Body of pancreas (tissue), 4 donors: ENCODE results near the gene VAMP4. TPM values are rescaled to one million over a fixed set of nuclear protein-coding genes. Genes with fewer than 3 reads are reported as not detected.
"Not testable (repeated sequence)": the region's sequence is repeated elsewhere in the genome, so short reads cannot be mapped to it uniquely, and the experiment has no call there.

Source experiments
- ATAC-seq: fragments of 150-250 bp; one replicate; pipeline ENCODE4 v1.9.1; 2016
- DNase-seq, 4 donors: peaks; one replicate each; pipeline ENCODE4 v3.0.0-alpha.2; 2019
- H3K27ac ChIP-seq, 4 donors: fragments of 200-600 bp; sonication (generic); 1 replicate in 3 of 4; 2 replicates in 1 of 4; pipeline versions ENCODE4 v1.5.1 to v1.6.1; 2016 to 2019; ENCODE audit warnings: mild to moderate bottlenecking in 1 of 4, mixed read lengths in 1 of 4, moderate library complexity in 1 of 4
- H3K27me3 ChIP-seq, 2 donors: fragments of 200-600 bp; sonication (generic); one replicate each; pipeline ENCODE4 v1.6.0; 2016; ENCODE audit warnings: mild to moderate bottlenecking in 1 of 2
- H3K36me3 ChIP-seq, 2 donors: fragments of 200-600 bp; sonication (generic); replicated peaks in 1 of 2; 2 replicates each; pipeline ENCODE4 v1.5.1; 2016; ENCODE audit warnings: low read depth in 2 of 2; ENCODE audit not compliant: insufficient read depth in 1 of 2
- H3K4me1 ChIP-seq: fragments of 200-600 bp; sonication (generic); one replicate; pipeline ENCODE4 v1.6.0; 2016
- H3K4me3 ChIP-seq, 2 donors: fragments of 200-600 bp; sonication (generic); 1 replicate in 1 of 2; 2 replicates in 1 of 2; pipeline ENCODE4 v1.5.1; 2016 to 2019
- H3K9me3 ChIP-seq, 3 donors: fragments of 200-600 bp; sonication (generic); 1 replicate in 2 of 3; 2 replicates in 1 of 3; pipeline ENCODE4 v1.5.1; 2016
- CTCF ChIP-seq, 7 experiments: fragments of 450-650 bp in 4 of 7; fragments of 200-600 bp in 3 of 7; sonication (generic) in 3 of 7; IDR thresholded peaks; one replicate each; pipeline ENCODE4 v1.5.1; 2016 to 2019; ENCODE audit warnings: antibody characterized with exemption in 7 of 7
- POLR2A ChIP-seq, 3 donors: fragments of 450-650 bp; IDR thresholded peaks; one replicate each; pipeline ENCODE4 v1.6.1; 2016; ENCODE audit warnings: antibody characterized with exemption in 3 of 3, mild to moderate bottlenecking in 2 of 3
- WGBS, 2 donors: methylation state at CpG; one replicate each; pipeline ENCODE4 v1.1.5; 2017; 5-methylcytosine and 5-hydroxymethylcytosine counted together
- intact Hi-C: fragments of 100-400 bp; cut with DNase I; formaldehyde crosslinking; loops from one replicate; pipeline ENCODE4 v1.15.1; 2023
- total RNA-seq, 2 donors: library from RNA; depleted of rRNA; stranded (reverse); fragments of >200 nt; gene quantifications; one replicate each; pipeline ENCODE4 v1.1.0, GENCODE V29; 2016

Gene VAMP4
- total RNA-seq, 2 donors from 2014 or later = 5.6 to 8.8 TPM

- H3K27me3 ChIP-seq = no peaks in the 10 kb centered on the region
- 87 to 90% methylated on average over 4 of the region's 4 CpGs for WGBS, 2 donors
- peaks cover 0 to 5% of the 10 kb centered on the region in 2 donors for H3K36me3 ChIP-seq
- DNase-seq (no peak), ATAC-seq (no peak)
- TF ChIP-seq CTCF (IDR thresholded peaks at IDR 0.05) = no peak
- no peak for TF ChIP-seq POLR2A (IDR thresholded peaks at IDR 0.05)
- no peak overlapping the region for H3K27ac ChIP-seq
- no peak overlapping the region for H3K4me3 ChIP-seq
- no peaks in the 10 kb centered on the region for H3K9me3 ChIP-seq
- intact Hi-C loops = no loop called here
- H3K4me1 ChIP-seq = no peaks in the 10 kb centered on the region
These were observed 30.2 kb downstream of the VAMP4 start for GRCh38 chr1:171711643-171712042.

- intact Hi-C loops = no loop called here
- no peaks in the 10 kb centered on the region for H3K27me3 ChIP-seq
- WGBS, 2 donors = 92 to 97% methylated on average over 3 of the region's 3 CpGs
- no peak overlapping the region for H3K4me3 ChIP-seq
- peaks cover 0 to 4% of the 10 kb centered on the region in 2 donors for H3K36me3 ChIP-seq
- no peaks in the 10 kb centered on the region for H3K4me1 ChIP-seq
- TF ChIP-seq CTCF (IDR thresholded peaks at IDR 0.05) (no peak), POLR2A (IDR thresholded peaks at IDR 0.05) (no peak)
- H3K27ac ChIP-seq = no peak overlapping the region
- no peak for ATAC-seq
- no peaks in the 10 kb centered on the region for H3K9me3 ChIP-seq
- no peak for DNase-seq
These were observed 34.3 kb downstream of the VAMP4 start for GRCh38 chr1:171707583-171707982.

GRCh38 chr1:171702598-171702997, 39.3 kb downstream of the VAMP4 start:
- Histone ChIP-seq H3K36me3 (no peaks in the 10 kb centered on the region), H3K9me3 (no peaks in the 10 kb centered on the region), H3K27me3 (no peaks in the 10 kb centered on the region), H3K27ac (no peak overlapping the region), H3K4me3 (no peak overlapping the region), H3K4me1 (no peaks in the 10 kb centered on the region)
- intact Hi-C loops = no loop called here
- no peak for DNase-seq
- no peak for ATAC-seq
- TF ChIP-seq POLR2A (IDR thresholded peaks at IDR 0.05) (no peak), CTCF (IDR thresholded peaks at IDR 0.05) (no peak)

- no peak for DNase-seq
- Histone ChIP-seq H3K9me3 (no peaks in the 10 kb centered on the region), H3K27me3 (no peaks in the 10 kb centered on the region), H3K36me3 (no peaks in the 10 kb centered on the region), H3K27ac (no peak overlapping the region), H3K4me1 (no peaks in the 10 kb centered on the region), H3K4me3 (no peak overlapping the region)
- intact Hi-C loops = no loop called here
- WGBS, 2 donors = 88 to 94% methylated on average over 2 of the region's 2 CpGs
- no peak for TF ChIP-seq POLR2A (IDR thresholded peaks at IDR 0.05)
- no peak for TF ChIP-seq CTCF (IDR thresholded peaks at IDR 0.05)
- no peak for ATAC-seq
These were observed 42.3 kb downstream of the VAMP4 start for GRCh38 chr1:171699531-171699930.

- H3K27ac ChIP-seq, H3K27me3 ChIP-seq, DNase-seq, intact Hi-C loops, H3K36me3 ChIP-seq, ATAC-seq, H3K4me1 ChIP-seq, H3K4me3 ChIP-seq, H3K9me3 ChIP-seq: not testable (repeated sequence)
- WGBS, 2 donors = 87 to 100% methylated on average over 1 to 14 of the region's 14 CpGs
These were observed 46.1 kb downstream of the VAMP4 start for GRCh38 chr1:171695772-171696171.

GRCh38 chr1:171693541-171693940, 48.3 kb downstream of the VAMP4 start:
- H3K4me1 ChIP-seq, H3K4me3 ChIP-seq, DNase-seq, H3K36me3 ChIP-seq, H3K27me3 ChIP-seq, H3K27ac ChIP-seq, intact Hi-C loops, ATAC-seq, H3K9me3 ChIP-seq: not testable (repeated sequence)
- WGBS, 2 donors = 89 to 93% methylated on average over 6 to 8 of the region's 23 CpGs
